Loucy (cell line): Measurements from ENCODE around the gene AP1G2.

Experiments
- H2AFZ ChIP-seq: fragments of 200-600 bp; sonication (generic); 2 replicates; pipeline ENCODE4 v1.6.0; 2016; ENCODE audit warnings: antibody characterized with exemption, mild to moderate bottlenecking, low read length, moderate library complexity
- H3F3A ChIP-seq: fragments of 200-600 bp; 2 replicates; pipeline ENCODE4 v1.6.0; 2016; ENCODE audit warnings: antibody characterized with exemption, low read depth, mild to moderate bottlenecking
- H3K27me3 ChIP-seq: fragments of 200-600 bp; sonication (generic); 2 replicates; pipeline ENCODE4 v1.6.1; 2014; ENCODE audit warnings: low read length, mild to moderate bottlenecking; ENCODE audit not compliant: insufficient read depth, poor library complexity, severe bottlenecking
- H3K36me3 ChIP-seq: fragments of 200-600 bp; sonication (generic); 2 replicates; pipeline ENCODE4 v1.6.1; 2016; ENCODE audit warnings: low read length; ENCODE audit not compliant: insufficient read depth
- H3K4me1 ChIP-seq: fragments of 200-600 bp; sonication (generic); 2 replicates; pipeline ENCODE4 v1.5.1; 2014; ENCODE audit warnings: low read length, mild to moderate bottlenecking; ENCODE audit not compliant: insufficient read depth, poor library complexity, severe bottlenecking
- H3K4me2 ChIP-seq: fragments of 200-600 bp; sonication (generic); 2 replicates; pipeline ENCODE4 v1.6.0; 2014; ENCODE audit warnings: antibody characterized with exemption, low read length, low read depth, mild to moderate bottlenecking; ENCODE audit not compliant: poor library complexity, severe bottlenecking
- H3K4me3 ChIP-seq: fragments of 200-600 bp; sonication (generic); 2 replicates; pipeline ENCODE4 v1.5.1; 2014; ENCODE audit warnings: low read length, mild to moderate bottlenecking, mixed read lengths; ENCODE audit not compliant: poor library complexity, severe bottlenecking
- H3K79me2 ChIP-seq: fragments of 200-600 bp; sonication (generic); 2 replicates; pipeline ENCODE4 v1.6.1; 2014; ENCODE audit warnings: low read length; ENCODE audit not compliant: insufficient read depth
- H3K9ac ChIP-seq: fragments of 200-600 bp; sonication (generic); 2 replicates; pipeline ENCODE4 v1.6.0; 2014; ENCODE audit warnings: mild to moderate bottlenecking, low read depth, low read length, moderate library complexity; ENCODE audit not compliant: poor library complexity, severe bottlenecking
- H3K9me2 ChIP-seq: fragments of 200-600 bp; sonication (generic); replicated peaks from 2 replicates; pipeline ENCODE4 v1.6.1; 2016; ENCODE audit warnings: low read depth, low read length, mixed read lengths
- H3K9me3 ChIP-seq: fragments of 200-600 bp; sonication (generic); 2 replicates; pipeline ENCODE4 v1.6.1; 2014; ENCODE audit warnings: mild to moderate bottlenecking, antibody characterized with exemption, low read length, low read depth; ENCODE audit not compliant: insufficient read depth
- H4K20me1 ChIP-seq: fragments of 200-600 bp; sonication (generic); 2 replicates; pipeline ENCODE4 v1.6.0; 2014; ENCODE audit warnings: antibody characterized with exemption, low read length, mild to moderate bottlenecking; ENCODE audit not compliant: insufficient read depth, poor library complexity, severe bottlenecking
- CTCF ChIP-seq: fragments of 200-600 bp; sonication (generic); conservative IDR thresholded peaks from 2 replicates; pipeline ENCODE4 v1.5.1; 2014; ENCODE audit warnings: mild to moderate bottlenecking, antibody characterized with exemption, low read length
- EZH2phosphoT487 ChIP-seq: fragments of 200-600 bp; IDR thresholded peaks from 2 replicates; pipeline ENCODE4 v1.6.1; 2018; ENCODE audit warnings: antibody characterized with exemption, mild to moderate bottlenecking, moderate library complexity, borderline replicate concordance

AP1G2 gene

GRCh38 chr14:23532658-23533057, 34.9 kb downstream of the AP1G2 start:
- Histone ChIP-seq H3K4me2 (no peak overlapping the region), H3K9me3 (no peaks in the 10 kb centered on the region), H3K4me1 (peaks cover 11% of the 10 kb centered on the region), H3K9me2 (no peaks in the 10 kb centered on the region), H4K20me1 (no peaks in the 10 kb centered on the region), H3K9ac (no peak overlapping the region), H3K27me3 (no peaks in the 10 kb centered on the region), H3K4me3 (no peak overlapping the region), H3F3A (no peaks in the 10 kb centered on the region), H3K79me2 (no peaks in the 10 kb centered on the region), H3K36me3 (no peaks in the 10 kb centered on the region), H2AFZ (no peak overlapping the region)
- TF ChIP-seq CTCF: no peak
- no peak for TF ChIP-seq EZH2phosphoT487

GRCh38 chr14:23531391-23531790, 36.2 kb downstream of the AP1G2 start:
- Histone ChIP-seq H3K36me3 (no peaks in the 10 kb centered on the region), H2AFZ (no peak overlapping the region), H4K20me1 (no peaks in the 10 kb centered on the region), H3K9me2 (no peaks in the 10 kb centered on the region), H3K4me1 (peaks cover 11% of the 10 kb centered on the region), H3K4me3 (no peak overlapping the region), H3K27me3 (no peaks in the 10 kb centered on the region), H3K79me2 (no peaks in the 10 kb centered on the region), H3K9me3 (no peaks in the 10 kb centered on the region), H3K4me2 (no peak overlapping the region), H3F3A (no peaks in the 10 kb centered on the region), H3K9ac (peak overlapping the region; percentile 19)
- TF ChIP-seq CTCF (no peak), EZH2phosphoT487 (no peak)

- Histone ChIP-seq H3K4me2 (peak overlapping the region; percentile 31), H3K4me1 (peaks cover 11% of the 10 kb centered on the region), H3K9ac (peak overlapping the region; percentile 19), H4K20me1 (no peaks in the 10 kb centered on the region), H3K9me3 (no peaks in the 10 kb centered on the region), H3K79me2 (no peaks in the 10 kb centered on the region), H3F3A (no peaks in the 10 kb centered on the region), H3K36me3 (no peaks in the 10 kb centered on the region), H3K9me2 (no peaks in the 10 kb centered on the region), H3K4me3 (no peak overlapping the region), H2AFZ (peak overlapping the region; percentile 50), H3K27me3 (no peaks in the 10 kb centered on the region)
- TF ChIP-seq EZH2phosphoT487: no peak
- TF ChIP-seq CTCF: no peak
Observed at GRCh38 chr14:23530375-23531055, 37.1 kb downstream of the AP1G2 start.
